GM06990 (cell line): Measurements from ENCODE around the gene ALDH4A1.
"Not testable (repeated sequence)": the region's sequence is repeated elsewhere in the genome, so short reads cannot be mapped to it uniquely, and the experiment has no call there.

ENCODE experiments used
- DNase-seq: peaks from one replicate; pipeline ENCODE4 v3.0.0-alpha.2; 2011; ENCODE audit not compliant: insufficient read length; ENCODE audit errors: extremely low read depth
- H3K27me3 ChIP-seq: replicated peaks from 2 replicates; pipeline ENCODE4 v1.6.0; 2011; ENCODE audit warnings: low read length; ENCODE audit not compliant: control insufficient read depth, insufficient read depth
- H3K36me3 ChIP-seq: 2 replicates; pipeline ENCODE4 v1.5.1; 2011; ENCODE audit warnings: low read length; ENCODE audit not compliant: control insufficient read depth, insufficient read depth
- H3K4me3 ChIP-seq: replicated peaks from 2 replicates; pipeline ENCODE4 v1.5.1; 2011; ENCODE audit warnings: low read depth, mild to moderate bottlenecking, control low read depth, low read length
- TF ChIP-seq, protein P1 (sequence below): IDR thresholded peaks from 2 replicates; pipeline ENCODE4 v1.5.1; 2011; ENCODE audit warnings: low read length, control low read depth, mild to moderate bottlenecking, inconsistent platforms; ENCODE audit not compliant: insufficient read depth, poor library complexity, severe bottlenecking

ALDH4A1 gene

GRCh38 chr1:18840145-18840544, 62.2 kb downstream of the ALDH4A1 start:
- Histone ChIP-seq H3K36me3 (no peaks in the 10 kb centered on the region), H3K27me3 (no peaks in the 10 kb centered on the region; the same call in none of the 2 replicates), H3K4me3 (no peak overlapping the region)
- DNase-seq = no peak
- TF ChIP-seq, protein P1, sequence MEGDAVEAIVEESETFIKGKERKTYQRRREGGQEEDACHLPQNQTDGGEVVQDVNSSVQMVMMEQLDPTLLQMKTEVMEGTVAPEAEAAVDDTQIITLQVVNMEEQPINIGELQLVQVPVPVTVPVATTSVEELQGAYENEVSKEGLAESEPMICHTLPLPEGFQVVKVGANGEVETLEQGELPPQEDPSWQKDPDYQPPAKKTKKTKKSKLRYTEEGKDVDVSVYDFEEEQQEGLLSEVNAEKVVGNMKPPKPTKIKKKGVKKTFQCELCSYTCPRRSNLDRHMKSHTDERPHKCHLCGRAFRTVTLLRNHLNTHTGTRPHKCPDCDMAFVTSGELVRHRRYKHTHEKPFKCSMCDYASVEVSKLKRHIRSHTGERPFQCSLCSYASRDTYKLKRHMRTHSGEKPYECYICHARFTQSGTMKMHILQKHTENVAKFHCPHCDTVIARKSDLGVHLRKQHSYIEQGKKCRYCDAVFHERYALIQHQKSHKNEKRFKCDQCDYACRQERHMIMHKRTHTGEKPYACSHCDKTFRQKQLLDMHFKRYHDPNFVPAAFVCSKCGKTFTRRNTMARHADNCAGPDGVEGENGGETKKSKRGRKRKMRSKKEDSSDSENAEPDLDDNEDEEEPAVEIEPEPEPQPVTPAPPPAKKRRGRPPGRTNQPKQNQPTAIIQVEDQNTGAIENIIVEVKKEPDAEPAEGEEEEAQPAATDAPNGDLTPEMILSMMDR = no peak

- Histone ChIP-seq H3K36me3 (no peaks in the 10 kb centered on the region), H3K27me3 (no peaks in the 10 kb centered on the region; the same call in 1 of the 2 replicates), H3K4me3 (no peak overlapping the region)
- TF ChIP-seq, protein P1 = no peak
- DNase-seq = no peak
These were observed 65.7 kb downstream of the ALDH4A1 start for GRCh38 chr1:18836654-18837053.

DNA sequence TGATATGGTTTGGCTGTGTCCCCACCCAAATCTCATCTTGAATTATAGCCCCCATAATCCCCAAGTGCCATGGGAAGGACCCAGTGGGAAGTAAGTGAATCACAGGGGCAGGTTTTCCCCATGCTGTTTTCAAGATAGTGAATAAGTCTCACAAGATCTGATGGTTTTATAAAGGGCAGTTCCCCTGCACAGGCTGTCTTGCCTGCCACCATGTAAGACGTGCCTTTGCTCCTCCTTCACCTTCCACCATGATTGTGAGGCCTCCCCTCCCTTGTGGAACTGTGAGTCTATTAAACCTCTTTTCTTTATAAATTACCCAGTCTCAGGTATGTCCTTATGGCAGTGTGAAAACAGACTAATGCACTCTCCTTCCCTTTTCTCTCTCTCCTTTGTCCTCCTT, 70.0 kb downstream of the ALDH4A1 start:
- H3K4me3 ChIP-seq, DNase-seq, H3K27me3 ChIP-seq, H3K36me3 ChIP-seq: not testable (repeated sequence)

- DNase-seq = no peak
- H3K27me3 ChIP-seq = no peaks in the 10 kb centered on the region; the same call in 1 of the 2 replicates
- no peaks in the 10 kb centered on the region for H3K36me3 ChIP-seq
- H3K4me3 ChIP-seq = no peak overlapping the region
- TF ChIP-seq, protein P1 = no peak
These were observed 70.7 kb downstream of the ALDH4A1 start for GRCh38 chr1:18831656-18832055.

DNA sequence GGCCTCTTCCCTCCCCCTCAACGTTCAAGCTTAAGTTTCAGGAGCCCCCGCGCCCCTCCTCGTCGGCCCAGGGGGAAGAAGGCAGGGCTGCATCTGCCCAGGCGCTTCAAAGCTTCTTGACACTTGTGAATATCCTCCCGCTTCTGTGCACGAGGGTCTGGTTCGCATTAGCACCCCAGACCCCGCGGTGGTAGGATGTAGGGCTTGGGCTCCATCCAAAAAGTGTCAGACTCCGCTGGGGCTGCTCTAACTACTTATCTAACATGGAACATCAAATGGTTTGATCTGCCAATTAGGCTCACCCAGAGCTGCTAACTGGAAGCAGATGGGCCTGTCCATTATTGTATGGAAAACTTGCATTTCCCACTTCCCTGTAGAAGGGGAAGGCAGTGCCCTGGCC, 71.8 kb downstream of the ALDH4A1 start:
- Histone ChIP-seq H3K4me3 (no peak overlapping the region), H3K36me3 (no peaks in the 10 kb centered on the region), H3K27me3 (no peaks in the 10 kb centered on the region; the same call in 1 of the 2 replicates)
- no peak for DNase-seq
- TF ChIP-seq, protein P1 = no peak

GRCh38 chr1:18829671-18830070, 72.7 kb downstream of the ALDH4A1 start:
- DNase-seq = no peak

More at GRCh38 chr1:18829671-18830070, 72.7 kb downstream of the ALDH4A1 start:
- no peak overlapping the region for H3K4me3 ChIP-seq
- no peaks in the 10 kb centered on the region for H3K27me3 ChIP-seq
- TF ChIP-seq, protein P1 = no peak
- no peaks in the 10 kb centered on the region for H3K36me3 ChIP-seq
